HG03457 (cell line): ENCODE measurements around the gene DCTN1.

Experiments
- ATAC-seq: cut with Tn5 transposase; IDR thresholded peaks from one replicate; pipeline ENCODE4 v1.9.1; 2021; ENCODE audit warnings: moderate number of reproducible peaks; ENCODE audit not compliant: unreplicated experiment

Gene DCTN1

DNA sequence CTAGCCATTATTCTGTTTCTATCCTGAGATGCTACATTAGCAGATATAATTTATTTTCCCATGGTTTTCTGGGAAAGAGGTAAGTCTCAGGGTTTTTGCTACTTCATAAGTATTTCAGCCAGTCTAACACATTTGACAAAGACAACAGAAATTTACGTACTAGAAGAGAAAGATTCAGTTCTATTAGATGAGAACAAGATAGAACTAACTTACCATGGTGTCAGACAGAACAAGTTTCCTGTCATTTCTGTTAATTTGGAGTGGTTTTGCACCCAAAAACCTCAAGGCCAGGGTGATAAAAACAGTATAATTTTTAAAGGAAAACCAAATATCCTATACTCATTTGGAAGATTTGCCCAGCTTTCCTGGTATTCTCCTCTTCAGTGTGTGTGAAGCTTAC is 52.5 kb downstream of the DCTN1 start:
- no peak for ATAC-seq

DNA sequence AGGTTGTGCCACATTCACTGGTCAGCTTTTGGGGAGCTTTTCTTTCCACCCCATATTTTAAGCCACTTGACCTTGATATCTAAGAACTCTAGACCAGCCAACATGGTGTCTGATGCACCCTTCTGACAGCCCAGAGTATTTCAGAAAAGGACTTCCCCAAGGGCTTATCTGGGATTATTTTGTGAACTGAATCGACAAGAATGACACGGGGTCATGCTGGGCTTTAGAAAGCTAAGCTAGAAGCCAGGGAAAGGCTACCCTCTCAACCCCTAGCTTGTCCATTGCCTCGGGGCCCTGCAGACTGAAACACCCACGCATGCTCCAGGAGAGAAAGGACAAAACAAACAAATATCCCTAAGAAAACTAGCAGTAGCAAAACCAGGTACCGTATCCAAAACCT is 52.9 kb downstream of the DCTN1 start:
- ATAC-seq = no peak

- no peak for ATAC-seq
Measured at GRCh38 chr2:74325815-74326214, 54.3 kb downstream of the DCTN1 start.

DNA sequence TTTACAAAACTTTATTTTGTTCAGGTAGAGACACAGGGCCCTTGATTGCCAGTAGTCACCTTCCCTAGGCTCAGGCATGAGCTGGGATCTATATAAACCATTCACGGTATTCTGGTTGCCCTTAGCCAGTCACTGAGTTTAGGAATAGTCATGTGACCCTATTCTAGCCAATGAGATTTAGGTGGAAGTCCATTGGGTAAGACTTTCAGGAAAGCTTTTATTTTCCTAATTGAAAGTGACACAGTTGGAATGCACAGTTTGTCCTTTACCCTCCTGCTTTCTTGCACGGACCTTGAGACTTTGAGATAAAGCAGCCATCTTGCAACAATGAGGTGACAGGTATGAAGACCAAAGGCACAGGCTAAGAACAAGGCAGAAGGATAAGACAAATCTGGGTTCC is 58.4 kb downstream of the DCTN1 start:
- no peak for ATAC-seq

DNA sequence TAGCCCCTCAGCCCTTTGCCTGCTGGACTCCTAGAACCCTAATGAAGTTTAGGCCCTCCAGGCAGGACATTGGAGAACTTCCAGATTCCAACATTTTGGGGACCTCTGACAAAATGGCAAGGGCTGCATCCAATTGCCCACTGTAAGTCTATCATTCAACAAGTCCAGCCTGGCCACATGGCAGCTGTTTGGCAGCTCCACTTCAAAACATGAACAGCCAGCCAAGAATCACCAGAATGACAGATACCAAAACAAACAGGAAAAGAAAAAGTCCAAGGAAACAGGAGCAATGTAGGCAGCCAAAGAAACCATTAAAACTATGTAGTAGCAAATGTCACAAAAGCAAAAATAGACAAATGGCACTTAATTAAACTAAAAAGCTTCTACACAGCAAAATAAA is 62.4 kb downstream of the DCTN1 start:
- no peak for ATAC-seq

DNA sequence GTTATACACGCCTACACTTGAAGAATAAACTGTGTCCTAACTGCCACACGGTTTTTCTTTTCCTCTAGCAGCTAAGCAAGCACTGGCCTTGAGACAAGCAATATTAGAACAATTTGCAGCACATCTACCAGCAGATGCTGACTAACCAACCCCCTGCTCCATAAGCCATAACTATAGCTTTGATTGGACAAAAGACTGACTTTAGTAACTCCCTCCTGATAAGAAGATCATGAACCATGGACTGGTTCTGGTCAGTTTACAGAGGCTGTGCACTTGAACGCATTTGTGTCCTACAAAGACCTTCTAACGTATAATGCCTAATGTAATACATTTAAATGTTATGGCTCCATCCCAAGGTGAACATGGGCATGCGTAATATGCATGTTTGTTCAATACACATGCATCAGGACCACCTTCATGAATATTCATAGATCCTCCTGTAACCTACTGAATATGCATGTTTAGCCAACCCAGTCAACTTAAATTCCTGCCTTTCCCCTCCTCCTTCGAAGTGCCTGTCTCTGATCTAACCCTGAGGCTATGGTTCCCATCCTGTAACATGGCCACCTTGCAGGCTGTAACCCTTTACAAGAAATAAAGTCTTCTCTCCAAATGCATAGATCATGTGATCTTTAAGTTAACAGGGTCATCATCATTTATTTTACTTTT is 63.4 kb downstream of the DCTN1 start:
- no peak for ATAC-seq

- no peak for ATAC-seq
Measured at GRCh38 chr2:74314107-74314506, 66.0 kb downstream of the DCTN1 start.

DNA sequence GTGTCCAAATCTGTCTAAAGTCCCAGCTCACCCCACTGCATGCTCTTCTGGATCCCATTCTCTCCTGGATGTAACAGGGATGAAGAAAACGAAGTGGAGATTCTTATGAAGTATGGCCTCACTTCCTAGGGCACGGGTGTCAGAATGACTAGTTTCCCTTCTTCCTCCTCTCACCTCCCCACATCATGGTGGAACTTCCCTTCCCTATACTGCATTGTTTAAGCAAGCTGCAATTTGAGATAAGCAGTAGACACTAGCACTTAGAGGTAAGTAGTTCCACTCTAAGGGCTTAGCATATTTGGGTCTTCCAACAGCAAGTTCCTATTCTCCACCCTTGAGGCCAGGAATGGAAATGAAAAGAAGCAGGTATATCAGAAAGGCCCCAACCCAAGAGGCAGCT is 66.6 kb downstream of the DCTN1 start:
- no peak for ATAC-seq

DNA sequence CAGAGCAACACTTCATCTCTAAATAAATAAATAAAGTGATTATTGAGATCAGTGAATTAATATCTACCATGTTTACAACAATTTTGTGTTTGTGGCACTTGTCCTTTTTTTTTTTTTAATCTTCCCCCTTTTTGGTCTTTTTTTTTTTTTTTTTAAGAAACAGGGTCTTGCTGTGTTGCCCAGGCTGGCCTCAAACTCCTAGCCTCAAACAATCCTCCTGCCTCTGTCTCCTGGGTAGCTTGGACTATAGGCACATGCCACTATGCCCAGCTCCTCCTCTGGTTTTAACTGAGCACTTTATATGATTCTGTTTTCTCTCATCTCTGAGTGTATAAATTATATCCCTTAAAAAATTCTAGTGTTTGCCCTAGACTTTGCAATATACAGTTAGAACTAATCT is 67.2 kb downstream of the DCTN1 start:
- no peak for ATAC-seq
